ENCODE results near the gene MARCOL.
"Not testable (repeated sequence)": the region's sequence is repeated elsewhere in the genome, so short reads cannot be mapped to it uniquely, and the experiment has no call there.

DNA sequence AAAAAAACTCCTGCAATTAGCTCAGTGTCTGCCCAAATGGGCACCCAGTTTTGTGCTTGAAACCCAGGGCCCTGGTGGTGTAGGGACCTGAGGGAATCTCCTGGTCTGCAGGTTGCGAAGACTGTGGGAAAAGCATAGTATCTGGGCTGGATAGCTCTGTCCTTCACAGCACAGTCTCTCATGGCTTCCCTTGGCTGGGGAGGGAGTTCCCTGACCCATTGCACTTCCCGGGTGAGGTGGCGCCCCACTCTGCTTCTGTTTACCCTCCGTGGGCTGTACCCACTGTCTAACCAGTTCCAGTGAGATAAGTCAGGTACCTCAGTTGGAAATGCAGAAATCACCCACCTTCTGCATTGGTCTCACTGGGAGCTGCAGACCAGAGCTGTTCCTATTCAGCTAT lies 43.0 kb downstream of the MARCOL start:
- TF ChIP-seq, protein P1, sequence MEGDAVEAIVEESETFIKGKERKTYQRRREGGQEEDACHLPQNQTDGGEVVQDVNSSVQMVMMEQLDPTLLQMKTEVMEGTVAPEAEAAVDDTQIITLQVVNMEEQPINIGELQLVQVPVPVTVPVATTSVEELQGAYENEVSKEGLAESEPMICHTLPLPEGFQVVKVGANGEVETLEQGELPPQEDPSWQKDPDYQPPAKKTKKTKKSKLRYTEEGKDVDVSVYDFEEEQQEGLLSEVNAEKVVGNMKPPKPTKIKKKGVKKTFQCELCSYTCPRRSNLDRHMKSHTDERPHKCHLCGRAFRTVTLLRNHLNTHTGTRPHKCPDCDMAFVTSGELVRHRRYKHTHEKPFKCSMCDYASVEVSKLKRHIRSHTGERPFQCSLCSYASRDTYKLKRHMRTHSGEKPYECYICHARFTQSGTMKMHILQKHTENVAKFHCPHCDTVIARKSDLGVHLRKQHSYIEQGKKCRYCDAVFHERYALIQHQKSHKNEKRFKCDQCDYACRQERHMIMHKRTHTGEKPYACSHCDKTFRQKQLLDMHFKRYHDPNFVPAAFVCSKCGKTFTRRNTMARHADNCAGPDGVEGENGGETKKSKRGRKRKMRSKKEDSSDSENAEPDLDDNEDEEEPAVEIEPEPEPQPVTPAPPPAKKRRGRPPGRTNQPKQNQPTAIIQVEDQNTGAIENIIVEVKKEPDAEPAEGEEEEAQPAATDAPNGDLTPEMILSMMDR (IDR thresholded peaks at IDR 0.05), result not testable (repeated sequence)
- not testable (repeated sequence) for TF ChIP-seq POLR2A (IDR thresholded peaks at IDR 0.05)

Data from lower leg skin (tissue), 3 donors.